WTC11 (cell line): ENCODE results near the gene CADM1. TPM values are rescaled to one million over a fixed set of nuclear protein-coding genes. Genes with fewer than 3 reads are reported as not detected.

Experiments used
- ATAC-seq: fragments of 200-7000 bp; cut with Tn5 transposase; 2 replicates; pipeline ENCODE4 v1.10.0; 2021; ENCODE audit warnings: mild to moderate bottlenecking, moderate library complexity
- CTCF ChIA-PET: fragments of 300-600 bp; sonication (Branson Sonifier 250); formaldehyde crosslinking; loops from one replicate; lab custom pipeline; 2021; ENCODE audit warnings: antibody characterized with exemption; lab: Charles Lee
- POLR2A ChIA-PET: fragments of 350-600 bp; sonication (Branson Sonifier 250); formaldehyde crosslinking; loops from one replicate; lab custom pipeline; 2021; ENCODE audit warnings: antibody characterized with exemption; lab: Charles Lee
- DNase-seq: peaks from one replicate; pipeline ENCODE4 v3.0.0; 2021; ENCODE audit warnings: low spot score
- H3K27ac Mint-ChIP-seq: 2 replicates; pipeline ENCODE4 v1.8.0; 2021; ENCODE audit warnings: mixed read lengths
- H3K27me3 Mint-ChIP-seq: 2 replicates; pipeline ENCODE4 v1.8.0; 2021; ENCODE audit warnings: low read depth, mild to moderate bottlenecking, moderate library complexity, mixed read lengths
- H3K36me3 Mint-ChIP-seq: 2 replicates; pipeline ENCODE4 v1.8.0; 2021; ENCODE audit warnings: mixed read lengths
- H3K4me1 Mint-ChIP-seq: 2 replicates; pipeline ENCODE4 v1.8.0; 2022; ENCODE audit warnings: mixed read lengths
- H3K4me3 Mint-ChIP-seq: 2 replicates; pipeline ENCODE4 v1.8.0; 2021; ENCODE audit warnings: mild to moderate bottlenecking, moderate library complexity, mixed read lengths
- H3K9me3 Mint-ChIP-seq: 2 replicates; pipeline ENCODE4 v1.8.0; 2021; ENCODE audit warnings: mixed read lengths
- AR ChIP-seq: fragments of 250-450 bp; sonication (Bioruptor Pico); IDR thresholded peaks from 2 replicates; pipeline ENCODE4 v1.9.0; 2021; ENCODE audit warnings: mild to moderate bottlenecking
- CREB1 ChIP-seq: sonication (generic); formaldehyde crosslinking; IDR thresholded peaks from 2 replicates; pipeline ENCODE4 v1.8.0; 2023; ENCODE audit warnings: mild to moderate bottlenecking, missing genetic modification reagents
- E2F1 ChIP-seq: sonication (generic); formaldehyde crosslinking; IDR thresholded peaks from 2 replicates; pipeline ENCODE4 v1.8.0; 2022; ENCODE audit warnings: mild to moderate bottlenecking, missing genetic modification reagents
- E2F4 ChIP-seq: sonication (generic); formaldehyde crosslinking; IDR thresholded peaks from 2 replicates; pipeline ENCODE4 v1.8.1; 2022; ENCODE audit warnings: low read depth, mild to moderate bottlenecking, moderate library complexity, missing genetic modification reagents, borderline replicate concordance
- FOXP1 ChIP-seq: sonication (generic); formaldehyde crosslinking; IDR thresholded peaks from 2 replicates; pipeline ENCODE4 v1.8.0; 2022; ENCODE audit warnings: missing genetic modification reagents, mild to moderate bottlenecking, moderate library complexity, borderline replicate concordance
- FOXP4 ChIP-seq: sonication (generic); formaldehyde crosslinking; IDR thresholded peaks from 2 replicates; pipeline ENCODE4 v1.8.0; 2022; ENCODE audit warnings: mild to moderate bottlenecking, missing genetic modification reagents
- HMGA2 ChIP-seq: fragments of 250-450 bp; sonication (Bioruptor Pico); IDR thresholded peaks from 2 replicates; pipeline ENCODE4 v1.4.0; 2021; ENCODE audit warnings: mild to moderate bottlenecking, moderate library complexity
- NFATC4 ChIP-seq: fragments of 250-450 bp; sonication (Bioruptor Pico); IDR thresholded peaks from 2 replicates; pipeline ENCODE4 v1.9.0; 2021; ENCODE audit warnings: mild to moderate bottlenecking
- NR2C2 ChIP-seq: sonication (generic); formaldehyde crosslinking; IDR thresholded peaks from 2 replicates; pipeline ENCODE4 v1.8.0; 2022; ENCODE audit warnings: mild to moderate bottlenecking, missing genetic modification reagents
- PRRX2 ChIP-seq: fragments of 250-450 bp; sonication (Bioruptor Pico); IDR thresholded peaks from 2 replicates; pipeline ENCODE4 v1.8.0; 2021; ENCODE audit warnings: mild to moderate bottlenecking
- SP1 ChIP-seq: sonication (generic); formaldehyde crosslinking; conservative IDR thresholded peaks from 2 replicates; pipeline ENCODE4 v1.8.1; 2022; ENCODE audit warnings: missing genetic modification reagents
- TEAD1 ChIP-seq: sonication (generic); formaldehyde crosslinking; IDR thresholded peaks from 2 replicates; pipeline ENCODE4 v1.8.0; 2022; ENCODE audit warnings: mild to moderate bottlenecking, missing genetic modification reagents
- USF1 ChIP-seq: sonication (generic); formaldehyde crosslinking; IDR thresholded peaks from 2 replicates; pipeline ENCODE4 v1.8.0; 2022; ENCODE audit warnings: mild to moderate bottlenecking, missing genetic modification reagents
- ZNF219 ChIP-seq: sonication (generic); formaldehyde crosslinking; IDR thresholded peaks from 2 replicates; pipeline ENCODE4 v1.8.0; 2023; ENCODE audit warnings: missing genetic modification reagents, mild to moderate bottlenecking, borderline replicate concordance
- ZNF232 ChIP-seq: sonication (generic); formaldehyde crosslinking; IDR thresholded peaks from 2 replicates; pipeline ENCODE4 v1.8.0; 2022; ENCODE audit warnings: mild to moderate bottlenecking, missing genetic modification reagents
- ZNF263 ChIP-seq: sonication (generic); formaldehyde crosslinking; IDR thresholded peaks from 2 replicates; pipeline ENCODE4 v1.8.1; 2022; ENCODE audit warnings: low read depth, mild to moderate bottlenecking, moderate library complexity, missing genetic modification reagents
- ZNF671 ChIP-seq: fragments of 250-450 bp; sonication (Bioruptor Pico); IDR thresholded peaks from 2 replicates; pipeline ENCODE4 v1.8.0; 2021; ENCODE audit warnings: mild to moderate bottlenecking
- ZSCAN18 ChIP-seq: fragments of 250-450 bp; sonication (Bioruptor Pico); IDR thresholded peaks from 2 replicates; pipeline ENCODE4 v2.1.2; 2022; ENCODE audit warnings: mild to moderate bottlenecking, moderate library complexity
- total RNA-seq: library from RNA; stranded (reverse); gene quantifications from 3 replicates; pipeline ENCODE4 v1.2.3, GENCODE V29; 2021

CADM1 gene
- total RNA-seq, 1 experiment from 2014 or later, result 26.8 TPM

GRCh38 chr11:115348416-115348815 lies 155.8 kb downstream of the CADM1 start (continued):
- no peak for TF ChIP-seq E2F4 (CRISPR knock-in tag)

- no peak overlapping the region for H3K27ac Mint-ChIP-seq
- ATAC-seq (no peak), DNase-seq (no peak)
- H3K4me3 Mint-ChIP-seq, result no peak overlapping the region
- no peaks in the 10 kb centered on the region; the same call in 1 of the 2 replicates for H3K27me3 Mint-ChIP-seq
- TF ChIP-seq TEAD1 (CRISPR knock-in tag) (no peak), ZSCAN18 (CRISPR knock-in tag) (no peak), HMGA2 (CRISPR knock-in tag) (no peak), NR2C2 (CRISPR knock-in tag) (no peak)
- ChIA-PET CTCF (interaction anchor here (2.0 kb wide), 1 partner anchor 12 kb away, joined by 5 read pairs; no protein-coding TSS in a partner anchor), POLR2A (no interaction called here)
- H3K9me3 Mint-ChIP-seq, result no peaks in the 10 kb centered on the region
- H3K36me3 Mint-ChIP-seq, result no peaks in the 10 kb centered on the region
- no peaks in the 10 kb centered on the region for H3K4me1 Mint-ChIP-seq
These were observed 157.1 kb downstream of the CADM1 start for GRCh38 chr11:115347106-115347505.

- no peaks in the 10 kb centered on the region for H3K4me1 Mint-ChIP-seq
- CTCF ChIA-PET, result interaction anchor here (0.9 to 2.0 kb wide), 2 partner anchors 11 to 333 kb away, joined by 3 to 5 read pairs; no protein-coding TSS in a partner anchor
- no peaks in the 10 kb centered on the region for H3K9me3 Mint-ChIP-seq
- TF ChIP-seq ZNF219 (CRISPR knock-in tag) (no peak), AR (CRISPR knock-in tag) (no peak), CREB1 (CRISPR knock-in tag) (no peak), NFATC4 (CRISPR knock-in tag) (no peak), ZNF263 (CRISPR knock-in tag) (no peak), ZNF671 (no peak), USF1 (CRISPR knock-in tag) (no peak), ZNF232 (CRISPR knock-in tag) (no peak), FOXP4 (CRISPR knock-in tag) (no peak), PRRX2 (CRISPR knock-in tag) (no peak), NR2C2 (CRISPR knock-in tag) (no peak), E2F1 (CRISPR knock-in tag) (no peak), SP1 (CRISPR knock-in tag) (no peak), FOXP1 (CRISPR knock-in tag) (no peak)
- H3K36me3 Mint-ChIP-seq, result no peaks in the 10 kb centered on the region
- no peaks in the 10 kb centered on the region; the same call in 1 of the 2 replicates for H3K27me3 Mint-ChIP-seq
- H3K4me3 Mint-ChIP-seq, result no peak overlapping the region
- POLR2A ChIA-PET, result no interaction called here
- DNase-seq, result no peak
- no peak overlapping the region for H3K27ac Mint-ChIP-seq
- no peak for ATAC-seq
These were observed 158.4 kb downstream of the CADM1 start for GRCh38 chr11:115345840-115346239.
